Dermis lymphatic vessel endothelial cell (primary cell): ENCODE data around the gene PTER. TPM values are rescaled to one million over a fixed set of nuclear protein-coding genes. Genes with fewer than 3 reads are reported as not detected.

ENCODE experiments used
- total RNA-seq: library from RNA; depleted of rRNA; stranded (reverse); fragments of >200 nt; gene quantifications from 2 replicates; pipeline ENCODE4 v1.2.1, GENCODE V29; 2014

The PTER gene
- 7.7 and 12.2 TPM in 2 replicates for total RNA-seq

GRCh38 chr10:16436758-16437539, at the start of gene PTER:
TSS of gene PTER (plus strand) at chr10:16437010. CDS start at chr10:16484385, 47,375 bp downstream.

GRCh38 chr10:16521311-16522016, 84.7 kb downstream of the PTER start, which contains the start of gene C1QL3:
TSS of gene C1QL3 (minus strand) at chr10:16521879. CDS start at chr10:16521065, 814 bp downstream.

Other genes starting within 250 kb of the PTER start
- gene C1QL3, start 84.9 kb downstream of the PTER start, total RNA-seq: 0.69 and 2.3 TPM in 2 replicates